Esophagus muscularis mucosa (tissue), 4 donors: Measurements from ENCODE around the gene CEBPE. TPM values are rescaled to one million over a fixed set of nuclear protein-coding genes. Genes with fewer than 3 reads are reported as not detected.

Experiments used
- DNase-seq: peaks from one replicate; pipeline ENCODE4 v3.0.0-alpha.2; 2017; ENCODE audit errors: extremely low spot score
- H3K27ac ChIP-seq, 4 donors: fragments of 200-600 bp; sonication (generic); replicated peaks in 1 of 4; 1 replicate in 3 of 4; 2 replicates in 1 of 4; pipeline ENCODE4 v1.5.1; 2016 to 2019; ENCODE audit warnings: mild to moderate bottlenecking in 1 of 4
- H3K27me3 ChIP-seq, 4 donors: fragments of 200-600 bp; sonication (generic); one replicate each; pipeline versions ENCODE4 v1.5.1 to v1.6.0; 2016 to 2019
- H3K36me3 ChIP-seq, 4 donors: fragments of 200-600 bp; sonication (generic); one replicate each; pipeline ENCODE4 v1.5.1; 2016 to 2019
- H3K4me1 ChIP-seq, 4 donors: fragments of 200-600 bp; sonication (generic); one replicate each; pipeline ENCODE4 v1.5.1; 2016 to 2019
- H3K4me3 ChIP-seq, 4 donors: fragments of 200-600 bp; sonication (generic); 1 replicate in 2 of 4; 2 replicates in 2 of 4; pipeline ENCODE4 v1.5.1; 2016 to 2019; ENCODE audit warnings: mild to moderate bottlenecking in 4 of 4, moderate library complexity in 1 of 4
- H3K9me3 ChIP-seq, 4 donors: fragments of 200-600 bp; sonication (generic); 1 replicate in 3 of 4; 2 replicates in 1 of 4; pipeline ENCODE4 v1.5.1; 2016 to 2019
- CTCF ChIP-seq, 3 experiments: fragments of 200-600 bp in 2 of 3; fragments of 450-650 bp in 1 of 3; sonication (generic) in 2 of 3; IDR thresholded peaks; one replicate each; pipeline ENCODE4 v1.5.1; 2017 to 2019; ENCODE audit warnings: antibody characterized with exemption in 3 of 3, mild to moderate bottlenecking in 2 of 3, moderate library complexity in 1 of 3
- EP300 ChIP-seq: sonication (generic); formaldehyde crosslinking; IDR thresholded peaks from one replicate; pipeline ENCODE4 v1.6.1; 2017; ENCODE audit warnings: antibody characterized with exemption
- POLR2A ChIP-seq: fragments of 450-650 bp; IDR thresholded peaks from one replicate; pipeline ENCODE4 v1.6.1; 2017; ENCODE audit warnings: antibody characterized with exemption, moderate library complexity, mild to moderate bottlenecking, low read depth
- POLR2AphosphoS5 ChIP-seq, 2 donors: sonication (generic); formaldehyde crosslinking; IDR thresholded peaks; one replicate each; pipeline ENCODE4 v1.6.1; 2017; ENCODE audit warnings: antibody characterized with exemption in 2 of 2
- WGBS: methylation state at CpG from one replicate; pipeline ENCODE4 v1.1.5; 2018; 5-methylcytosine and 5-hydroxymethylcytosine counted together
- intact Hi-C: fragments of 100-400 bp; cut with DNase I; formaldehyde crosslinking; loops from one replicate; pipeline ENCODE4 v1.15.1; 2023
- small RNA-seq, 3 donors: library from RNA; depleted of rRNA; stranded (forward); fragments of <200 nt; gene quantifications; one replicate each; pipeline ENCODE3, GENCODE V24; 2016
- total RNA-seq, 4 donors: library from RNA; depleted of rRNA; stranded (reverse); fragments of >200 nt; gene quantifications; one replicate each; pipeline versions ENCODE4 v1.1.0 to v1.2.1, GENCODE V29; 2016

CEBPE gene
- total RNA-seq, 4 donors from 2014 or later, result 0.57 TPM; not detected in 3

- WGBS, result 25% methylated on average over 8 of the region's 8 CpGs
- Histone ChIP-seq H3K4me3 (no peak overlapping the region), H3K9me3 (no peaks in the 10 kb centered on the region), H3K27ac (peak overlapping the region; percentile 8 to 88 (median 58)), H3K27me3 (no peaks in the 10 kb centered on the region), H3K4me1 (peaks cover 29 to 54% (median 49%) of the 10 kb centered on the region in 4 donors), H3K36me3 (peaks cover 25 to 70% (median 66%) of the 10 kb centered on the region in 4 donors)
- TF ChIP-seq POLR2AphosphoS5 (IDR thresholded peaks at IDR 0.05) (peak; percentile 47 to 65), EP300 (no peak), CTCF (IDR thresholded peaks at IDR 0.05) (peak in 2 of 3 experiments; percentile 97 to 98)
- no peak for DNase-seq
- intact Hi-C loops, result no loop called here
Observed at GRCh38 chr14:23068789-23069412, 50.2 kb downstream of the CEBPE start.

- DNase-seq, result no peak
- WGBS, result 81% methylated on average over 13 of the region's 14 CpGs
- peaks cover 28 to 70% (median 66%) of the 10 kb centered on the region in 4 donors for H3K36me3 ChIP-seq
- no peaks in the 10 kb centered on the region for H3K27me3 ChIP-seq
- peaks cover 25 to 51% (median 48%) of the 10 kb centered on the region in 4 donors for H3K4me1 ChIP-seq
- H3K4me3 ChIP-seq, result no peak overlapping the region
- no peak for TF ChIP-seq POLR2AphosphoS5 (IDR thresholded peaks at IDR 0.05)
- no peak for TF ChIP-seq EP300
- TF ChIP-seq POLR2A, result no peak
- no peak for TF ChIP-seq CTCF (IDR thresholded peaks at IDR 0.05)
- peak overlapping the region in 3 of 4 donors; percentile 6 to 88 (median 8) for H3K27ac ChIP-seq
- intact Hi-C loops, result no loop called here
- no peaks in the 10 kb centered on the region for H3K9me3 ChIP-seq
Observed at GRCh38 chr14:23067847-23068788, 50.9 kb downstream of the CEBPE start.

Small RNAs within 50 kb of the gene (small RNA-seq; reads per million reads assigned to genes)
- gene RNU6-1138P, result 0 reads per million in 3 donors

Other genes starting within 250 kb of the CEBPE start
- 100 to 1,000 TPM; 111 to 279 (median 197) TPM for gene LRP10, start 247.5 kb downstream of the CEBPE start, total RNA-seq
- gene REM2, start 236.0 kb downstream of the CEBPE start, total RNA-seq, result under 1 TPM; 0.26 to 0.66 (median 0.38) TPM
- gene RBM23, start 200.1 kb downstream of the CEBPE start, total RNA-seq, result 100 to 1,000 TPM in 2 of 4 donors, 10 to 100 TPM in 2; 52.7 to 229 (median 102) TPM
- 10 to 100 TPM; 35.5 to 51.0 (median 44.8) TPM for gene PRMT5, start 189.9 kb downstream of the CEBPE start, total RNA-seq
- gene HAUS4, start 162.2 kb downstream of the CEBPE start, total RNA-seq, result 10 to 100 TPM; 31.7 to 46.8 (median 39.1) TPM
- gene AJUBA, start 136.7 kb downstream of the CEBPE start, total RNA-seq, result 10 to 100 TPM in 3 of 4 donors, 1 to 10 TPM in 1; 7.0 to 32.5 (median 17.9) TPM
- gene C14orf93, start 109.1 kb downstream of the CEBPE start, total RNA-seq, result 10 to 100 TPM in 2 of 4 donors, 1 to 10 TPM in 2; 4.6 to 11.2 (median 9.9) TPM
- gene PSMB5, start 84.4 kb downstream of the CEBPE start, total RNA-seq, result 100 to 1,000 TPM; 135 to 155 (median 145) TPM
- not detected for gene PSMB11, start 77.0 kb downstream of the CEBPE start, total RNA-seq
- 1 to 10 TPM; 2.5 to 5.9 (median 3.6) TPM for gene CDH24, start 61.7 kb downstream of the CEBPE start, total RNA-seq
- 100 to 1,000 TPM in 1 of 4 donors, 10 to 100 TPM in 3; 60.1 to 101 (median 89.5) TPM for gene ACIN1, start 24.1 kb downstream of the CEBPE start, total RNA-seq
- 10 to 100 TPM; 21.2 to 42.5 (median 34.0) TPM for gene C14orf119, start 23.8 kb downstream of the CEBPE start, total RNA-seq
- under 1 TPM in 1 of 4 donors, not detected in 3; 0.19 TPM for gene CIROP, start 14.3 kb downstream of the CEBPE start, total RNA-seq
- gene SLC7A8, start 64.4 kb upstream of the CEBPE start, total RNA-seq, result 10 to 100 TPM; 19.5 to 48.3 (median 32.5) TPM
- under 1 TPM in 1 of 4 donors, not detected in 3; 0.33 TPM for gene RNF212B, start 118.7 kb upstream of the CEBPE start, total RNA-seq
- 10 to 100 TPM in 3 of 4 donors, 1 to 10 TPM in 1; 8.3 to 14.2 (median 12.4) TPM for gene HOMEZ, start 166.9 kb upstream of the CEBPE start, total RNA-seq
- gene PPP1R3E, start 183.6 kb upstream of the CEBPE start, total RNA-seq, result 1 to 10 TPM; 5.4 to 6.3 (median 5.5) TPM
- gene BCL2L2, start 187.6 kb upstream of the CEBPE start, total RNA-seq, result 100 to 1,000 TPM in 3 of 4 donors, 10 to 100 TPM in 1; 92.8 to 132 (median 121) TPM
- 10 to 100 TPM; 44.6 to 68.1 (median 53.9) TPM for gene PABPN1, start 202.2 kb upstream of the CEBPE start, total RNA-seq
- gene SLC22A17, start 233.6 kb upstream of the CEBPE start, total RNA-seq, result 10 to 100 TPM; 12.5 to 36.9 (median 24.9) TPM
- 10 to 100 TPM; 10.1 to 21.4 (median 12.8) TPM for gene EFS, start 245.9 kb upstream of the CEBPE start, total RNA-seq